ENCODE measurements around the gene CHST11.

DNA sequence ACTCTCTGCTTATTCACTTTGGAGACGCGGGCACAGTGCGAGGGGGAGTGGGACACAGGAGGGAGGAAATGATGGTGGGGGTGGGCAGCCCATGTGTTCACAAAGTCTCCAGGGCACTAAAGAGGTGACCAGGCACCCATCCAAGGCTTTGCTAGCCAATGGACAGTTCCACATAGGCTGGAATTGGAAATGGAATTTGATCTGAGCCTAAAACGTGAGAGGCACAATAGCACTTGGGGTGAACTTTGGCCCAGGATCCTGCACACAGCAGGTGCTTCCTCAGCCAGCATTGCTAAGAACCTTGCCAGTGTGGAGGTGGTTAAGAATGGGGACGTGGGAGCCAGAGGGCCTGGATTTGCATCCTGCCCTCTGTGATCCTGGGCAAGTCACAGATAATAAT lies 193.8 kb downstream of the CHST11 start:
- TF ChIP-seq, protein P1, sequence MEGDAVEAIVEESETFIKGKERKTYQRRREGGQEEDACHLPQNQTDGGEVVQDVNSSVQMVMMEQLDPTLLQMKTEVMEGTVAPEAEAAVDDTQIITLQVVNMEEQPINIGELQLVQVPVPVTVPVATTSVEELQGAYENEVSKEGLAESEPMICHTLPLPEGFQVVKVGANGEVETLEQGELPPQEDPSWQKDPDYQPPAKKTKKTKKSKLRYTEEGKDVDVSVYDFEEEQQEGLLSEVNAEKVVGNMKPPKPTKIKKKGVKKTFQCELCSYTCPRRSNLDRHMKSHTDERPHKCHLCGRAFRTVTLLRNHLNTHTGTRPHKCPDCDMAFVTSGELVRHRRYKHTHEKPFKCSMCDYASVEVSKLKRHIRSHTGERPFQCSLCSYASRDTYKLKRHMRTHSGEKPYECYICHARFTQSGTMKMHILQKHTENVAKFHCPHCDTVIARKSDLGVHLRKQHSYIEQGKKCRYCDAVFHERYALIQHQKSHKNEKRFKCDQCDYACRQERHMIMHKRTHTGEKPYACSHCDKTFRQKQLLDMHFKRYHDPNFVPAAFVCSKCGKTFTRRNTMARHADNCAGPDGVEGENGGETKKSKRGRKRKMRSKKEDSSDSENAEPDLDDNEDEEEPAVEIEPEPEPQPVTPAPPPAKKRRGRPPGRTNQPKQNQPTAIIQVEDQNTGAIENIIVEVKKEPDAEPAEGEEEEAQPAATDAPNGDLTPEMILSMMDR (conservative IDR thresholded peaks at IDR 0.05 in 1 of 2, IDR thresholded peaks at IDR 0.05 in 1 of 2; ENCODE audit: extremely low read depth in 1 of 2, insufficient read depth in 1 of 2, low read depth in 1 of 2, low read length in 2 of 2), result no peak
- TF ChIP-seq EZH2 (IDR thresholded peaks at IDR 0.05; ENCODE audit: borderline replicate concordance, low read length), result no peak
